ENCODE data around the gene CXCL14.

Gene CXCL14

GRCh38 chr5:135604056-135604455 lies 25.3 kb upstream of the CXCL14 start:
- no peak overlapping the region for H3K4me3 ChIP-seq (replicated peaks; ENCODE audit: low read depth, low read length)
- TF ChIP-seq CTCF (IDR thresholded peaks at IDR 0.05; ENCODE audit: low read length, missing control alignments), result no peak
- DNase-seq (ENCODE audit: low read depth), result no peak

- no peak for DNase-seq (ENCODE audit: low read depth)
- no peak for TF ChIP-seq CTCF (IDR thresholded peaks at IDR 0.05; ENCODE audit: low read length, missing control alignments)
- H3K4me3 ChIP-seq (replicated peaks; ENCODE audit: low read depth, low read length), result no peak overlapping the region
These were observed 24.3 kb upstream of the CXCL14 start for GRCh38 chr5:135602882-135603721.

DNA sequence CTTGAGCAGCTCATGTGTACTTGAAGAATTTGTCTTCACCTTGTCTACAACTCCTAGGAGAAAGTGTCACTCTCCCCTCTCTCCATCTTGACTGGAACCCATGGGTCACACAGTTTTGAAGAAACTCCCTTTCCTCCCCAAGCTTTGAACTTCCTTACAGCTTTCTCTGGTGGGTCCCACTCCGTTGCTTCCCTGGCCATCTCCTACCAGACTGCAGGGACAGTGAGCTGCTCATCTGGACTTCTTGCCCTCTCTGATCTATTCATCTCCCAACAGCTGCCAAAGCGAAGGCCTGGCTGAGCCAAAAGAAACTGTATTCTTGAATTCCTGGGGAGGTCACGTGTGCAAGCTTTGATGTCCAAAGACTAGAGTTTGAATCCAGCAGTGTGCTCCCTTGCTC lies 22.7 kb upstream of the CXCL14 start:
- no peak overlapping the region for H3K4me3 ChIP-seq (replicated peaks; ENCODE audit: low read depth, low read length)
- DNase-seq (ENCODE audit: low read depth), result no peak
- no peak for TF ChIP-seq CTCF (IDR thresholded peaks at IDR 0.05; ENCODE audit: low read length, missing control alignments)

DNA sequence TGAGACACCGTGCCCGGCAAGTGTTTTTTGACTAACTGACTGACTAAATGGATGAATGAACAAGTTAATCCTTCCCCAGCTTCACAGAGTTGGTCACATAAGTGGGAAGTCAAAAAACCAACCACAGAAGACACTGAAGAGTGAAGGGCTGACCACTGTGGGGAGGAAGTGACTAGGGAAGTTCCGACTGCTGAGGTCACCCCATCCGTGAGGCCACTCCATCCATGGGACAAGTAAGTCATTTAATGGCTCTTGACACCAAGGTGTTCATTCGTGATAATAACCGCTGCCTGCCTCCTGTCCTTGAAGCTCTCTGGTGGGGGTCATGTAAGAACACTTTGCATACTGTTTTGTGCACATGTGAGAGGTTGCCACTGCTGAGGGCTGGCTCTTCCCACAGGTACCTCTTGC lies 22.2 kb upstream of the CXCL14 start:
- no peak overlapping the region for H3K4me3 ChIP-seq (replicated peaks; ENCODE audit: low read depth, low read length)
- TF ChIP-seq CTCF (IDR thresholded peaks at IDR 0.05; ENCODE audit: low read length, missing control alignments), result no peak
- no peak for DNase-seq (ENCODE audit: low read depth)

- DNase-seq (ENCODE audit: low read depth), result no peak
- TF ChIP-seq CTCF (IDR thresholded peaks at IDR 0.05; ENCODE audit: low read length, missing control alignments), result no peak
- no peak overlapping the region for H3K4me3 ChIP-seq (replicated peaks; ENCODE audit: low read depth, low read length)
These were observed 21.4 kb upstream of the CXCL14 start for GRCh38 chr5:135600152-135600570.

GRCh38 chr5:135599421-135600151 lies 20.8 kb upstream of the CXCL14 start:
- H3K4me3 ChIP-seq (replicated peaks; ENCODE audit: low read depth, low read length), result no peak overlapping the region
- TF ChIP-seq CTCF (IDR thresholded peaks at IDR 0.05; ENCODE audit: low read length, missing control alignments), result no peak
- no peak for DNase-seq (ENCODE audit: low read depth)
